Fibroblast of lung (primary cell): ENCODE data around the gene ZNF593OS.

Experiments
- EZH2 ChIP-seq: IDR thresholded peaks from 2 replicates; pipeline ENCODE4 v1.5.1; 2012; ENCODE audit warnings: low read length, control low read depth, mild to moderate bottlenecking; ENCODE audit errors: missing control alignments
- TF ChIP-seq, protein P1 (sequence below), 2 donors: IDR thresholded peaks in 1 of 2; conservative IDR thresholded peaks in 1 of 2; 1 replicate in 1 of 2; 2 replicates in 1 of 2; pipeline ENCODE4 v1.5.1; 2011 to 2012; ENCODE audit warnings: low read length in 2 of 2, control low read depth in 1 of 2, inconsistent platforms in 1 of 2, low read depth in 1 of 2, mild to moderate bottlenecking in 1 of 2

DNA sequence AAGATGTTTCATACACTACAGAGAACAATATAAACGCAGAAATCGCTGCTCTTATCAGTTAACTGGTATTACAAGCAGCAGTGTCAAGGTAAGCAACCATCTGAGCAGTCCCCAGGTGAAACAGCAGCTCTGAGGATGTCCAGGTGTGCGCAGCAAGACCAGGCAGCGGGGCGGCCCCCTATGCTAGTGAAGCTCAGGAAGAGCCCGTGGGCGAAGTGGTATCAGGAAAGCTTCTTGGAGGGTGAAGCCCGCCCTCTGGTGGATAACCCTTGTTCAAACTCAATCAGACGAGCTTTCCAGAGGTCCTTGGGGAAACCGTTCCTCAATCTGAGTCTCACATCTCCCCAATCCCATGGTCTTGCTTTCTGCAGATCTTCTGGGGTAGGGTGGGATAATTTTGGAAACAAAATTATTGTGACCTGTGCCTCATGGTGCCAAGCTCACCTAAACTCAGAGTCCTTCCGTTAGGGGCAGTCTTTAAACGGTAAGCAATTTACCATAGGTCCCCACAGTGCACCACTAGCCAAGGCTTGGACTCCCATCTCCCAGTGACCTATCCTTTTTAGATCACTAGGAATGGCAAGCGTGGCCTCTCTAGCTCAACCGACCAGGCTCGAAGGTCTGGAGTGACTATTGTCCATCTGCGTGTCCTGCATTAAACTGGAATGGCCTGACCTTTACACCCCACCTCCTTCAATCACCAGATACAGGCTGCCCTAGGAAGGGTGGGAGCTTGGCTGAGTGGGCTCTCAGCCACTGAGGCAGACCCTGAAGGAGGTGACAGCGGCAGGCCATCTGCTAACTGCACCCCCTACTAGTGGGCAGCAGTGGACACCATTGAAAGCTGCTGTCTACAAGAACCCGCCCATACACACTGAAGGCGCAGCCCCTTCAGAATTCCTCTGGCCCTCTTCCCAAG lies 26.3 kb downstream of the ZNF593OS start:
- TF ChIP-seq, protein P1, sequence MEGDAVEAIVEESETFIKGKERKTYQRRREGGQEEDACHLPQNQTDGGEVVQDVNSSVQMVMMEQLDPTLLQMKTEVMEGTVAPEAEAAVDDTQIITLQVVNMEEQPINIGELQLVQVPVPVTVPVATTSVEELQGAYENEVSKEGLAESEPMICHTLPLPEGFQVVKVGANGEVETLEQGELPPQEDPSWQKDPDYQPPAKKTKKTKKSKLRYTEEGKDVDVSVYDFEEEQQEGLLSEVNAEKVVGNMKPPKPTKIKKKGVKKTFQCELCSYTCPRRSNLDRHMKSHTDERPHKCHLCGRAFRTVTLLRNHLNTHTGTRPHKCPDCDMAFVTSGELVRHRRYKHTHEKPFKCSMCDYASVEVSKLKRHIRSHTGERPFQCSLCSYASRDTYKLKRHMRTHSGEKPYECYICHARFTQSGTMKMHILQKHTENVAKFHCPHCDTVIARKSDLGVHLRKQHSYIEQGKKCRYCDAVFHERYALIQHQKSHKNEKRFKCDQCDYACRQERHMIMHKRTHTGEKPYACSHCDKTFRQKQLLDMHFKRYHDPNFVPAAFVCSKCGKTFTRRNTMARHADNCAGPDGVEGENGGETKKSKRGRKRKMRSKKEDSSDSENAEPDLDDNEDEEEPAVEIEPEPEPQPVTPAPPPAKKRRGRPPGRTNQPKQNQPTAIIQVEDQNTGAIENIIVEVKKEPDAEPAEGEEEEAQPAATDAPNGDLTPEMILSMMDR (conservative IDR thresholded peaks at IDR 0.05 in 1 of 2, IDR thresholded peaks at IDR 0.05 in 1 of 2; ENCODE audit: low read depth in 1 of 2, low read length in 2 of 2) = peak; percentile 70 to 73
- TF ChIP-seq EZH2 = no peak
